Lung (tissue), 12 donors: ENCODE results near the gene TMEM270. TPM values are rescaled to one million over a fixed set of nuclear protein-coding genes. Genes with fewer than 3 reads are reported as not detected.

ENCODE experiments used
- ATAC-seq: fragments of 200-7000 bp; cut with Tn5 transposase; one replicate; pipeline ENCODE4 v1.9.1; 2020; ENCODE audit warnings: moderate number of reproducible peaks; ENCODE audit not compliant: insufficient read depth, low FRiP score
- DNase-seq, 3 donors: peaks; one replicate each; pipeline ENCODE4 v3.0.0-alpha.2; 2013 to 2017
- H3K27ac ChIP-seq, 2 donors: one replicate each; pipeline ENCODE4 v1.5.1; 2013; ENCODE audit warnings: mild to moderate bottlenecking in 2 of 2, moderate library complexity in 2 of 2, control low read depth in 1 of 2, inconsistent platforms in 1 of 2, low read depth in 1 of 2, low read length in 1 of 2
- H3K27me3 ChIP-seq, 3 donors: one replicate each; pipeline ENCODE4 v1.5.1; 2013; ENCODE audit warnings: low read length in 2 of 3; ENCODE audit not compliant: control insufficient read depth in 3 of 3, insufficient read depth in 3 of 3
- H3K36me3 ChIP-seq, 4 donors: one replicate each; pipeline ENCODE4 v1.5.1; 2013; ENCODE audit warnings: low read length in 4 of 4, mild to moderate bottlenecking in 1 of 4, moderate library complexity in 1 of 4; ENCODE audit not compliant: control insufficient read depth in 4 of 4, insufficient read depth in 4 of 4
- H3K4me1 ChIP-seq, 5 donors: one replicate each; pipeline ENCODE4 v1.5.1; 2013; ENCODE audit warnings: low read length in 5 of 5, mild to moderate bottlenecking in 2 of 5, moderate library complexity in 1 of 5; ENCODE audit not compliant: control insufficient read depth in 5 of 5, insufficient read depth in 5 of 5
- H3K4me3 ChIP-seq: one replicate; pipeline ENCODE4 v1.5.1; 2013; ENCODE audit warnings: mild to moderate bottlenecking, control low read depth, moderate library complexity
- H3K9ac ChIP-seq, 2 donors: one replicate each; pipeline ENCODE4 v1.5.1; 2013; ENCODE audit warnings: low read length in 2 of 2, control low read depth in 1 of 2; ENCODE audit not compliant: insufficient read depth in 1 of 2
- H3K9me3 ChIP-seq, 4 donors: one replicate each; pipeline ENCODE4 v1.5.1; 2013; ENCODE audit warnings: low read length in 3 of 4, mild to moderate bottlenecking in 1 of 4, moderate library complexity in 1 of 4; ENCODE audit not compliant: control insufficient read depth in 4 of 4, insufficient read depth in 3 of 4
- CTCF ChIP-seq: IDR thresholded peaks from 2 replicates; pipeline ENCODE4 v1.5.1; 2012; ENCODE audit warnings: mild to moderate bottlenecking; ENCODE audit errors: control extremely low read depth, extremely low read depth
- WGBS, 2 donors: extraction: QIAGEN DNeasy Blood & Tissue Kit; methylation state at CpG; one replicate each; pipeline ENCODE4 v1.1.7; 2013; 5-methylcytosine and 5-hydroxymethylcytosine counted together
- polyA plus RNA-seq, 2 donors: library from polyadenylated mRNA; stranded (reverse); fragments of 200-250 nt; gene quantifications; one replicate each; pipeline ENCODE4 v1.2.1, GENCODE V29; 2013
- total RNA-seq, 2 donors: library from RNA; depleted of rRNA in 1 of 2; stranded (reverse); fragments of >200 nt in 1 of 2; gene quantifications; one replicate each; pipeline ENCODE4 v1.2.1, GENCODE V29; 2014 to 2021
- donor health status: control.
- donor health status: control.
- donor health status: Bipolar disorder and iron deficiency.
- donor health status: healthy.
- donor health status: DM: yes; HTN: yes; CAD: no.

Gene TMEM270
- total and polyA plus RNA-seq, 4 donors, result 0.19 to 1.1 (median 0.20) TPM; not detected in 1

GRCh38 chr7:73838642-73839041 lies 22.3 kb upstream of the TMEM270 start:
- H3K9ac ChIP-seq, result no peak overlapping the region
- no peak overlapping the region for H3K27ac ChIP-seq
- H3K9me3 ChIP-seq, result no peaks in the 10 kb centered on the region
- no peak for DNase-seq
- peaks cover 0 to 8% (median 0%) of the 10 kb centered on the region in 5 donors for H3K4me1 ChIP-seq
- H3K36me3 ChIP-seq, result no peaks in the 10 kb centered on the region
- no peaks in the 10 kb centered on the region for H3K27me3 ChIP-seq
- TF ChIP-seq CTCF, result no peak
- 36 to 52% methylated on average over 6 of the region's 6 CpGs for WGBS, 2 donors
- ATAC-seq, result no peak
- H3K4me3 ChIP-seq, result no peak overlapping the region

GRCh38 chr7:73839290-73839689 lies 21.7 kb upstream of the TMEM270 start:
- ATAC-seq (no peak), DNase-seq (no peak)
- Histone ChIP-seq H3K4me1 (peaks cover 0 to 8% (median 3%) of the 10 kb centered on the region in 5 donors), H3K36me3 (no peaks in the 10 kb centered on the region), H3K9me3 (no peaks in the 10 kb centered on the region), H3K4me3 (no peak overlapping the region), H3K9ac (no peak overlapping the region), H3K27ac (no peak overlapping the region), H3K27me3 (no peaks in the 10 kb centered on the region)
- no peak for TF ChIP-seq CTCF
- WGBS, 2 donors, result 89 to 95% methylated on average over 7 of the region's 7 CpGs

- DNase-seq, result no peak
- 88 to 95% methylated on average over 21 to 22 of the region's 22 CpGs for WGBS, 2 donors
Measured at GRCh38 chr7:73839743-73840714, 20.9 kb upstream of the TMEM270 start.

More at GRCh38 chr7:73839743-73840714, 20.9 kb upstream of the TMEM270 start:
- no peaks in the 10 kb centered on the region for H3K27me3 ChIP-seq
- H3K9me3 ChIP-seq, result no peaks in the 10 kb centered on the region
- peaks cover 0 to 7% (median 3%) of the 10 kb centered on the region in 5 donors for H3K4me1 ChIP-seq
- TF ChIP-seq CTCF, result no peak
- H3K4me3 ChIP-seq, result no peak overlapping the region
- H3K36me3 ChIP-seq, result no peaks in the 10 kb centered on the region
- no peak overlapping the region for H3K9ac ChIP-seq
- no peak overlapping the region for H3K27ac ChIP-seq
- no peak for ATAC-seq
